SW480 (cell line): Measurements from ENCODE around the gene RHOXF2.
A peak's percentile ranks its signal among the peaks of the same experiment; 100 is the strongest.

Experiments
- DNase-seq: peaks from one replicate; pipeline ENCODE4 v3.0.0-alpha.2; 2016; ENCODE audit warnings: low spot score

Gene RHOXF2

DNA sequence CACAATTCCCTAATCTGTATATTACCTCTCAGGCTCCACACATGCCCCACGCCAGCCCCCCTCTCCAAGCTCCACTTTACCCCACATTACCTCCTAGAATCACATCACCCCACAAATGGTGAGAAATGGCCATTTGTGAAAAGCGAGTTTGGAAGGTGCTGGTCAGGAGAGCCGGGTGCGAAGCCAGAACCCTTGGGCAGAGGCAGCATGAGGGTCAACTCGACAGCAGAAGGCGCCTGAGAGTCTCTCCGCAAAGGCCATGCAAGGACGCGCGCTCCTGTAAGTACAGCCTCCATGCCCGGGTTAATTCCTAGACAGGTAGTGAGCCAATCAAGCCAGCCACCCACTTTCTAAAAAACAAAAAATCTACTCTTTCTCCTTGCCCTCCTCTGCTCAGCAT is 42.4 kb downstream of the RHOXF2 start:
- no peak for DNase-seq

DNA sequence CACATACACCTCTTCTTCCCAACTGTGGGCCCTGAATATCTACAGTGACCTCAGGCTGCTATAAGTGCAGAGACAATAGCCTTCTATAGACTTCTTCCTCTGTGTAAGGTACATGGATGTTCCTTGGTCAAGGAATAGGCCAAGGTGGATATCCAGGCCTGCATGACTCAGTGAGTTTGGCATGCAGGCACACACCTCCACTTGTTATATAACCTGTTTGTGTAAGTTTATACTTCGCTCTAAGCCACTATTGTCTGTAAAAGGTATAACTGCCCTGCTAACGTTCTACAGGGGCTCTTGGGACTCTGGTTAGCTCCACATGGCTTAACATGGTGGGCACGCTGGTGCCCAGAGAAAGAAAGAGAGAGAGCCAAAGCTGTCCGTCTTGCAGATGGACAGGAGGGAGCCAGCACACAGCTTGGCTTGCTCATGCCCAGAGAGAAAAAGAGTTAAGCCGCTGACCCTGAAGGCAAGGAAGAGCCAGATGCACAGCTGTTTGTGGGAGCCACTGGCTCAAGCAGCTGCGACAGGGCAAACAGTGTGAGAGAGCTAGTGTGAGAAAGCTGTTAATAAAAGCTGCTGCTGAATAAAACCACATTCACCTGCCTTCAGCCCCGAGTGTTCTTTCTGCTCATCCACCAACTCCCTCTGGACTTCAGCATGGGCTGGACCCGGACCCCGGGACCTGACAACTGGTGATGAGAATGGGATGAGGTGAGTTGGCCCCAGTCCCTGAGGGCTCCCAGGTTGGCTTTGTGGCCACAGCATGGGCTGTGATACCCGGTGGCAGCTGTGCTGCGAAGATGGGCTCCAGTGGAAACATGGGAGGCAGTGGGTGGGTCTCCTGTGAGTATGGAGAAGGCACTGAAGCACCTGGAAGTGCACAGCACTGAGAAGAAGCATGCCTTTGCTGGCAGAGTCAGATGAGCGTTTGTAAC is 47.7 kb downstream of the RHOXF2 start:
- DNase-seq = no peak

DNA sequence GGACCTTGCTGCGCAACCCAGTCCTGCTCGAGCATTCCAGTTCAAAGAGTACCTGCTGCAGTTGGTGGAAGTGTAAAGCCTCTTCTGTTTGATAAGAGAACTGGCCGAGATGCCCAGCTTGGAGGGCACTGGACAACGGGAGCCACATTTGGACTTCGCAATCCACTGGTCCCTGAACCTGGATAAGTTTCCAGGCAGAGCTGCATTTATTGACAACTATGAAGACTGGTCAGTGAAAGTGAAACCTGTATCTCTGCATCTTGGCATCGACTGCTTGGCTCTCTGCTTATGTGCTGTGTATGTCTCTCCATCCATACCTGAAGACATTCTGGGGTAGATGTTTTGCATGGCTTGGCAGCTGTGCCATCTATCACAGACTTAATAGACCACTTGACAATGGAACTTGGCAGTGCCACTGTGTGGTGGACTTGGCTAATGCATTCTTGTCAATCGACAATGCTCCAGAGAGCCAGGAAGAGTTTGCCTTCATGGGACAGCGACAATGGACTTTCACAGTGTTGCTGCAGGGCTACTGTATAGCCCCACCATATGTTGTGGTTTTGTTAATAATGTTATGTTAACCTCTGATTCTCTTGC is 48.7 kb downstream of the RHOXF2 start:
- no peak for DNase-seq

DNA sequence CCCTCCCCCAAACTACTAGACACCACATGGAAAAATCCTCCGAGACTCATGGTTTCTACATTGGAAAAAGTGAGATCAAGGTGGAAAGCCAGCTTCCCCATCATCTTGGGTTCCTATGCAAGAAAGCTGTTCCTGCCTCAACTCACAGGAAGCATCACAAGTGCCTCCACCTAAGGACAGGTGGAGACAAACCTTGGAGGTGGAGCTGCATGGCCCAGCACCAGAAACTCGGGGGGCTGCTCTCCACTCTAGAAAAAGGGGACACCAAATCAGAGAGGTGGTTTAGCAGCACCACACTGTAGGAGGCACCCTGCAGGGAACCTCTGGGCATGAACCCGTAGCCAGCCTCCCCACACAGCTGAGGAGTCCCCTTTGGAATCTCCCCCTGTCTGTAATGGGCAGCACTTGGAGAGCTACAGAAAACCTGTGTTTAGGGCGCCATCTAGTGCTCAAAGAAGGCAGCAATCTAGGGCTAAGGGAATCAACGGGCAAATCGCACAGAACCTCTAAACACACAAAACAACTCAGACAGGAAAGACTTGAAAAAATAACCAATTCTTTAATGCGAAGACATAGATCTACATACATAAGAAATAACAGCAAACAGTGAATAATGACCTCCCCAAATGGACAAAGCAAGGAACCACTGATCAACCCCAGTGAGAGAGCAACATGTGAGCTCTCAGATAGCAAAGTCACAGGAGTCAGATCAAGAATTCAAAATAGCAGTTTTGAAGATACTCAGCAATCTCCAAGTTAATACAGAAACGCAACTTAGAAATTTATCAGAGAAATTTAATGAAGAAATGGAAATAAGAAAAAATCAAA is 55.2 kb downstream of the RHOXF2 start:
- peak; percentile 46 for DNase-seq
